NCI-H526 (cell line): ENCODE measurements around the gene FHIT.

ENCODE experiments used
- DNase-seq, 2 experiments: peaks; one replicate each; lab custom pipeline; 2025; lab: John Stamatoyannopoulos, UW

The FHIT gene

DNA sequence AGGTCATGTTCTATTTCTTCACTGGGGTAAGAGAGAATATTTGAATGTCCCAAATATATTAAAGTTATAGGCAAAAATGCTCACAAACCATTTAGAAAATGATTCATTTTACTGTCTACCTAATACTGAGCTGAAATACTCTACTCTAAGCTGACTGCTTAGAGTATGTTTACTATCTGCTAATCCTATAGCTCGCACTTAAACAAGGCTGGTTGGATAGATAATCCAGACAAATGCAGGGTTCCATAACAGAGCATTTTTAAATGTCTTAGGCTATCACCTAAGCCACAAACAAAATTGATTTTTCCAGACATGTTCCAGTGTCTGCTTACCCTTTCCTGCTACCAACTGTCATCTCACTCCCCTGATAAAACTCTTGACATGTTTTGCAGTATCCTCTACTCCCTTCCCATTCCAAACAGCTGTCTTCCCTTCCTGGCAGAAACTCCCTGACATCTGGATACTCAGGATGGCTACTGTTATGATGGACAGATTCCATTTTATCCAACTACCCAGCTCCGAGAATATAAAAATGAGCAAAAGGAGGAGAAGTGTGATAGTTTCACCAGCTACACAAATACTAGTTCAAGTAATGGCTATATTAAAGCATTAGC, 1034.7 kb downstream of the FHIT start:
- no peak for DNase-seq

- DNase-seq: no peak
Observed at GRCh38 chr3:60215946-60216345, 1035.3 kb downstream of the FHIT start.

DNA sequence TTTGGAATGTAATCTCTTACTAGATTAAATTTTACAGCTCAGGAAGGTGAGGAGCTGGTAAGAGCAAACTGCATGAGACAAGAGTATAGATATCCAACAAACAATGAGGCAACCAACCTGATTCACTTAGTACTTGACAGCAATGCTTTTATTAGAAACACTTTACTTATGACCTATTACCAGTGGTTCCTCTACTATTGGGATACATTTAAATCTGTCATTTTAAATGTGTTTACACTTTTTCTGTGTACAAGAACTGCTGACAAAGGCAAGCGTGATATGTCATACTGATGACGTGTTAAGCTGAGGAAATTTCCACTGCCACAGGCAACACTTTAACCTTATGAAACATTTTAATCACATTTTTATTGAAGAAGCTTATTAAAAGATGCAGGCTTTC, 1043.3 kb downstream of the FHIT start:
- no peak for DNase-seq

DNA sequence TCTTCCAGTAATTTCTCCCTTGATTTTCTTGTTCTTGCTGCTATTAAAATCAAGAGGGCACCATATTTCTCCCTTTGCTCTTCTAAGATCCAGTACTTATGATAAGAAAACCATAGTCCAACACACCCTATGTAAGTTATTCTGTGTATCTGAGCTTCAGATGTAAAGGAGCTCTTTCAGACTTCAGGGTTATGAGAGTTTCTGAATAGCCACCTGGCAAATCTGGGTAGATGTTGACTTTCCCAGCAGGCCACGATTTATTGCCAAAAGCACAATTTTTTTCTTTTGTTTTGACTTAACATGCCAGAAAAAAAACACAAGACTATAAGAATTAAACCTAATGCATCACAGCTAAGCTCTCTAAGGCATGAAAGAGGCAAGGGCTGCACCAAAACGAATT, 1045.0 kb downstream of the FHIT start:
- DNase-seq: no peak

GRCh38 chr3:60202052-60202726, 1049.1 kb downstream of the FHIT start:
- DNase-seq: peak in 1 of 2 experiments; percentile 13

DNA sequence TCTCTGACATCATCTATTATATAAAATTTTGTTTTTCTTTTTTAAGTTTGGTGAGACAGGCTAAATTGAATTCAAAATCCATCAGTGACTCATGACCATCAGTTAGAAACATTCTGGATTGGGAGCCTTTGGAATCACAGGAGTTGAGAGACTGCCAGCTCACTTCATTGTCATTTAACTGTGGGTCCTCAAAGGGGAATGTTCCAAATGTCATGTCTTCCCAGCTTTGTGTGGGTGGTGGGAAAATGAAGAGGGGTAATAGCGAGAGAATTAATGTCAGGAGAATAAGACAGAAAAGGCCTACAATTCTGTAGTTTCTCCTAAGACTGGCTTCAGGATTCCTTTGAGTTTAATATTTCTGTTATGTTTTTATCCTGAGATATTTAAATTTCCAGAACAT, 1051.9 kb downstream of the FHIT start:
- no peak for DNase-seq

DNA sequence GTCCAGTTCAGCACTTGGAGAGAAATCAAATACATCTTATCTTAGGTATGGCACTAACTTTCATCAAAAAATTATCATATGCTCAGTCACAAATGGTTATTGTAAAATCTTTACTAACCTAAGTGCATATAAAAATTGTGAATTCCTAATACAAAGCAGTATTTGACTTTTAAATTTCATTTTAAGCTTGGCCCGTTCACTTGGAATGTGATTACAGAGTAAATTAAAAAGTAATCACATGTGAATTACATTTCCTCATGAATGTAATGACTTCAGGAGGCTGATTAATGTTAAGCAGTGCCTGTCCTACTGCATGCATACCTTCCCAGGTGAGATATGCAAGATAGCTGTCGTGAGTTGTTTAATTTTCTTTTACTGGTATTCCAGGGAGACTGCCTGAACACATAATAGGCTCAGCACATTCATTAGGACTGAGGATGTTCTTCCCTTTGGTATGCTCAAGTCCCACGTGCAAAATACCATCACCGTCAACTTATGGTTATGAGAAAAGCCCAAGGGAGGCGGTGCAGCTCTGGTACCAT, 1053.0 kb downstream of the FHIT start:
- DNase-seq: no peak

- no peak for DNase-seq
Observed at GRCh38 chr3:60192297-60193114, 1058.7 kb downstream of the FHIT start.

- no peak for DNase-seq
Observed at GRCh38 chr3:60190073-60190472, 1061.2 kb downstream of the FHIT start.

- no peak for DNase-seq
Observed at GRCh38 chr3:60189304-60189703, 1061.9 kb downstream of the FHIT start.

- DNase-seq: no peak
Observed at GRCh38 chr3:60188803-60189202, 1062.4 kb downstream of the FHIT start.

GRCh38 chr3:60187343-60187742, 1063.9 kb downstream of the FHIT start:
- no peak for DNase-seq

- DNase-seq: no peak
Observed at GRCh38 chr3:60186359-60186758, 1064.9 kb downstream of the FHIT start.

DNA sequence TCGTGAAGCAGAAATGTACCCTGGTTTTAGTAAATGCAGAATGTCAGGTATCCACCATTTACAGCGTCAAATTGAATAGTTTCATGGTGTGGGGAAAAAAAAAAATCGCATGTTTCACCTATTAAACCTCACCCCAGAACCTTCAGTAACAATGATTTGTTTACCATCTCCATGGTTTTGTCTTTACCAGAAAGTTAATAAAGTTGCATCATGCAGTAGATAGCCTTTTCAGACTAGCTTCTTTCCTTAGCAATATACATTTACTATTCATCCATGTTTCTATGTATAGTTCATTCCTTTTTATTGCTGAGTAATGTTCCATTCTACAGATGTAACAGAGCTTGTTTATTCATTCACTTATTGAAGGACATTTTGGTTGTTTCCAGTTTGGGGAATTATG, 1066.1 kb downstream of the FHIT start:
- no peak for DNase-seq

DNA sequence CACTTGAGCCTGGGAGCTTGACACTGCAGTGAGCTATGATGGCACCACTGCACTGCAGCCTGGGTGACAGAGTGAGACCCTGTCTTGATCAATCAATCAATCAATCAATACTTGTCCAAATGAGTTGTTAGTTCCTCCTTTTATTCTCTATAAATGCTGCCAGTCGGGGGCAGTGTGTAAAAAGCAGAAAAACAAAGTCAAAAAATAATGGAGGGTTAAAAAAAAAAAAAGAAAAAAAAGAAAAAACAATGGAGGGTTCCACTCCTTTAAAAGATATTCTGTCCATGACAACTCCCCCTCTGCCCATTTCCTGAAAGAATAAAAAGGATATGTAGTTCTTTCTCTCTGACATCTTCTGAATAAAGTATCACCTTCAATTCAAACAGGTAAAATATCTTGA, 1068.6 kb downstream of the FHIT start:
- no peak for DNase-seq

- DNase-seq: no peak
Observed at GRCh38 chr3:60178931-60179653, 1072.2 kb downstream of the FHIT start.

DNA sequence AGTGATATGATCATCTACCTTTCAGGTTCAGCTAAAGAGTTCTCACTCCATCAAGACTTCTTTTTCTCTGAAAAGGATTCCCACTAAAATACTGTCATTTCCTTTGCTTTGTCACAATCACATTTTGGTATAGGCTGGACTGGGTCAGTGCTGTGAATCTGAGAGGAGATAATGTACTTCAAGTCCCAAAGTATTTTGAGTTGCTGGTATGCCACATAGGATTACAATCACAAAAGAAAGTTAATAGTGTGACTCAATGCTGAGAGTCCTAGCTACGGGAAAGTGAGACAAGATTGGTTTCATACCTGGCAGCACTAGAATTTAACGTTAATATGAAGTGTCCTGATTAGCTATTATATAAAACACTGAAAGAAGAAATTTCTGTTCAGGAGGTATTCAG, 1073.5 kb downstream of the FHIT start:
- DNase-seq: no peak

DNA sequence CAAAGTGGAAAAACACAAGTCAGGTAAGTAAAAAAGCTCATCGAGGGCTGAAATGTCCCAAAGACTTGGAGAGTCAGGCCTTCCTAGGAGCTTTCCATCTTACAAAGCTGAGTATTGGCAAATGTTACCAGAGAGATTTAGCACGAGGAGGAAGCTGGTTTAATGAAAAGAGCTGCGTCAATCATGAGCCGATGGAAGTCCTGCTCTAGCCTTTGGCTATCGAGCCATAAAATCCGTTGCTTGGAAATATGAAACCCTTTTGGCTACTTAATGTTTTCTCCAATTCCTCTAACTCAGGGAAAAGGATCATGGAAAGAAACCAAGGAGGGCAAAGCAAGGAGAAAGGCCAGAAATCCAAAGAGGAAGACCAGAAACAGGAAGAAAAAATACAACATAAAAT, 1074.6 kb downstream of the FHIT start:
- no peak for DNase-seq

GRCh38 chr3:60175680-60176079, 1075.6 kb downstream of the FHIT start:
- no peak for DNase-seq

GRCh38 chr3:60169755-60170154, 1081.5 kb downstream of the FHIT start:
- DNase-seq: no peak

DNA sequence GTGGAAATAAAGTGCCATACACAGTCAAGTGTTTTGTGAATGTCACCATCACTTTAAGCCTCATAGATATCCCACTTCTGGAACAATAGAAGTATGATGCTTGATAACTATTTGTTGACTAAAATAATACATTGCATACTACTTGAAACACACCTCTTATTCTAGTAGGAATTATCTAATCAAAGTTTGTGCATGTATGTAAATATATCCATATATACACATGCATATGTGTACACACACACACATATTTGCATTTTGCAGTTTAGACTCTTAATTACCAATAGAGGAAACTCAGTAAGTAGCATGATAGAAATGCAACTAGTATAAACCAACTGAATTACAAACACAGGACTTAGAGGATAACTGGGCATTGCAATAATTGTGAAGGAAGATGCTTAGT, 1084.1 kb downstream of the FHIT start:
- DNase-seq: no peak
